Muscle of back (tissue), 13 donors: Measurements from ENCODE around the gene RPL5. TPM values are rescaled to one million over a fixed set of nuclear protein-coding genes. Genes with fewer than 3 reads are reported as not detected.
A peak's percentile ranks its signal among the peaks of the same experiment; 100 is the strongest.
"Not testable (repeated sequence)": the region's sequence is repeated elsewhere in the genome, so short reads cannot be mapped to it uniquely, and the experiment has no call there.

Source experiments
- DNase-seq, 3 donors: peaks; one replicate each; pipeline versions ENCODE4 v3.0.0 to v3.0.0-alpha.2; 2013
- long read RNA-seq, 9 donors: transcript quantifications; one replicate each; lab custom pipeline, GENCODE V29; 2026
- polyA plus RNA-seq, 10 donors: library from polyadenylated mRNA; unstranded; fragments of 120-200 nt; gene quantifications; one replicate each; pipeline ENCODE4 v1.2.1, GENCODE V29; 2013; ENCODE audit not compliant: insufficient read length in 10 of 10

The RPL5 gene
- 1,000 to 10,000 TPM; 2,157 to 3,057 (median 2,691) TPM for polyA plus RNA-seq
- long read RNA-seq, donor 1, transcript RPL5-212 (4 exons, 733 nt): minor isoform, 16 of 1,868 reads
- long read RNA-seq, donor 1, transcript RPL5-205 (3 exons, 1,210 nt): minor isoform, 83 of 1,868 reads
- long read RNA-seq, donor 1, transcript RPL5-207 (2 exons, 271 nt): minor isoform, 29 of 1,868 reads
- long read RNA-seq, donor 1, transcript RPL5-208 (8 exons, 1,085 nt): major isoform, 1,019 of 1,868 reads
- long read RNA-seq, donor 1, partial matches to known transcripts: 657 of 1,868 reads
- long read RNA-seq, donor 1, other reads (novel, unspliced or antisense): 52 of 1,868 reads
- long read RNA-seq, donor 2, transcript RPL5-205 (3 exons, 1,210 nt): minor isoform, 91 of 1,695 reads
- long read RNA-seq, donor 2, transcript RPL5-207 (2 exons, 271 nt): minor isoform, 38 of 1,695 reads
- long read RNA-seq, donor 2, transcript RPL5-212 (4 exons, 733 nt): minor isoform, 9 of 1,695 reads
- long read RNA-seq, donor 2, transcript RPL5-208 (8 exons, 1,085 nt): major isoform, 709 of 1,695 reads
- long read RNA-seq, donor 2, partial matches to known transcripts: 797 of 1,695 reads
- long read RNA-seq, donor 2, other reads (novel, unspliced or antisense): 41 of 1,695 reads
- long read RNA-seq, donor 3, partial matches to known transcripts: 0 of 1 reads
- long read RNA-seq, donor 3, other reads (novel, unspliced or antisense): 0 of 1 reads
- long read RNA-seq, donor 4, transcript RPL5-212 (4 exons, 733 nt): minor isoform, 14 of 1,071 reads
- long read RNA-seq, donor 4, transcript RPL5-205 (3 exons, 1,210 nt): minor isoform, 63 of 1,071 reads
- long read RNA-seq, donor 4, transcript RPL5-208 (8 exons, 1,085 nt): major isoform, 635 of 1,071 reads
- long read RNA-seq, donor 4, transcript RPL5-207 (2 exons, 271 nt): minor isoform, 34 of 1,071 reads
- long read RNA-seq, donor 4, partial matches to known transcripts: 296 of 1,071 reads
- long read RNA-seq, donor 4, other reads (novel, unspliced or antisense): 21 of 1,071 reads
- long read RNA-seq, donor 5, transcript RPL5-207 (2 exons, 271 nt): minor isoform, 67 of 1,950 reads
- long read RNA-seq, donor 5, transcript RPL5-212 (4 exons, 733 nt): minor isoform, 15 of 1,950 reads
- long read RNA-seq, donor 5, transcript RPL5-205 (3 exons, 1,210 nt): minor isoform, 119 of 1,950 reads
- long read RNA-seq, donor 5, transcript RPL5-208 (8 exons, 1,085 nt): major isoform, 893 of 1,950 reads
- long read RNA-seq, donor 5, partial matches to known transcripts: 800 of 1,950 reads
- long read RNA-seq, donor 5, other reads (novel, unspliced or antisense): 40 of 1,950 reads
- long read RNA-seq, donor 6, transcript RPL5-212 (4 exons, 733 nt): minor isoform, 10 of 1,851 reads
- long read RNA-seq, donor 6, transcript RPL5-205 (3 exons, 1,210 nt): minor isoform, 138 of 1,851 reads
- long read RNA-seq, donor 6, transcript RPL5-207 (2 exons, 271 nt): minor isoform, 46 of 1,851 reads
- long read RNA-seq, donor 6, transcript RPL5-208 (8 exons, 1,085 nt): major isoform, 1,074 of 1,851 reads
- long read RNA-seq, donor 6, partial matches to known transcripts: 537 of 1,851 reads
- long read RNA-seq, donor 6, other reads (novel, unspliced or antisense): 39 of 1,851 reads
- long read RNA-seq, donor 7, transcript RPL5-205 (3 exons, 1,210 nt): minor isoform, 45 of 1,026 reads
- long read RNA-seq, donor 7, transcript RPL5-212 (4 exons, 733 nt): minor isoform, 9 of 1,026 reads
- long read RNA-seq, donor 7, transcript RPL5-207 (2 exons, 271 nt): minor isoform, 42 of 1,026 reads
- long read RNA-seq, donor 7, transcript RPL5-208 (8 exons, 1,085 nt): major isoform, 637 of 1,026 reads
- long read RNA-seq, donor 7, partial matches to known transcripts: 272 of 1,026 reads
- long read RNA-seq, donor 7, other reads (novel, unspliced or antisense): 19 of 1,026 reads
- long read RNA-seq, donor 8, transcript RPL5-212 (4 exons, 733 nt): minor isoform, 15 of 1,323 reads
- long read RNA-seq, donor 8, transcript RPL5-205 (3 exons, 1,210 nt): minor isoform, 100 of 1,323 reads
- long read RNA-seq, donor 8, transcript RPL5-207 (2 exons, 271 nt): minor isoform, 48 of 1,323 reads
- long read RNA-seq, donor 8, transcript RPL5-208 (8 exons, 1,085 nt): major isoform, 689 of 1,323 reads
- long read RNA-seq, donor 8, partial matches to known transcripts: 439 of 1,323 reads
- long read RNA-seq, donor 8, other reads (novel, unspliced or antisense): 25 of 1,323 reads
- long read RNA-seq, donor 9, transcript RPL5-208 (8 exons, 1,085 nt): major isoform, 113 of 225 reads
- long read RNA-seq, donor 9, transcript RPL5-207 (2 exons, 271 nt): minor isoform, 9 of 225 reads
- long read RNA-seq, donor 9, transcript RPL5-205 (3 exons, 1,210 nt): minor isoform, 12 of 225 reads
- long read RNA-seq, donor 9, partial matches to known transcripts: 89 of 225 reads
- long read RNA-seq, donor 9, other reads (novel, unspliced or antisense): 0 of 225 reads

DNA sequence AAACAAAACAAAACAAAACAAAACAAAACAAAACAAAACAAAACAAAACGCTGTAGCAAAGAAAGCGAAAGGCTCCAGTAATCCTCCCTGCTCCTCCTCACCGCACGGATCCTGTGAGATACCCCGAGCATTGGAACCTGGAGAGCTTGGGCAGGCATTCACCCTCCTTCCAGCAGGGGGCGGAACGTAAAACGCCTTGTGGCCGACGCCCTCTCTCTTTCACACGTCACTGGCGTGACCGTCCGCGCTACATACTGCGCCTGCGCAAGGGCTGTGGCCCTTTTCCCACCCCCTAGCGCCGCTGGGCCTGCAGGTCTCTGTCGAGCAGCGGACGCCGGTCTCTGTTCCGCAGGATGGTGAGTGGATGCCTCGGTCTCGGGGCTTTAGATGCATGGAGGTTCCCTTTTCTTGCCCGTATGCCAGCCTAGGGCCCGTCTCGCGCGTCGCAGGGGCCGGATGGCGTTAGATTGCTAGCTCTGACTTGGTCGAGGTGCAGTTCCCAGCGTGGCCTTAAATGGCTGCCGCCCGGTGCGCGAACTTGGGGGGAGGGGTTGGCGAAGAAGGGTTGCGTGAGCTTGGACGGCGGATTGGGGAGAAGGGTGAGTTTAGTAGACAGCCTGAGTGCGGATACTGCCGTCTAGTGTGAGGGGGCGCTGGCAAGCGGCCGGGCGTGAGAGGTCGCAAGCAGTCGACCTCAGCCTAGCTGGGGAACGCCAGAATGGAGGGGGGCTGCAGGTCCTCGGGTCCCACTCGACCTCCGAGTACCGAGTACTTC is at the start of gene RPL5:
Gene RPL5 (plus strand): TSS at position 279 of the 775 bp plus-strand sequence. CDS start 75 bp downstream, at position 354.
- DNase-seq: peak; percentile 98 to 100 (median 99)

DNA sequence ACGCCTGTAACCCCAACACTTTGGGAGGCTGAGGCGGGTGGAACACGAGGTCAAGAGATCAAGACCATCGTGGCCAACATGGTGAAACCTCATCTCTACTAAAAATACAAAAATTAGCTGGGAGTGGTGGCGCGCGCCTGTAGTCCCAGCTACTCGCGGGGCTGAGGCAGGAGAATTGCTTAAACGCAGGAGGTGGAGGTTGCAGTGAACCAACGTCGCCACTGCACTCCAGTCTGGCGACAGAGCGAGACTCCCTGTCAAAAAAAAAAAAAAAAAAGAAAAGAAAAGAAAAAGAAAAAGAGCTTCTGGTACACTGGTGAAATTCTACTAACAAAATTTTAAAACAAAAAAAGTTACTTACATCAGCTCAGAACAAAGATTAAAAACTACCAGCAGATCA is 48.3 kb upstream of the RPL5 start:
- DNase-seq: not testable (repeated sequence)

DNA sequence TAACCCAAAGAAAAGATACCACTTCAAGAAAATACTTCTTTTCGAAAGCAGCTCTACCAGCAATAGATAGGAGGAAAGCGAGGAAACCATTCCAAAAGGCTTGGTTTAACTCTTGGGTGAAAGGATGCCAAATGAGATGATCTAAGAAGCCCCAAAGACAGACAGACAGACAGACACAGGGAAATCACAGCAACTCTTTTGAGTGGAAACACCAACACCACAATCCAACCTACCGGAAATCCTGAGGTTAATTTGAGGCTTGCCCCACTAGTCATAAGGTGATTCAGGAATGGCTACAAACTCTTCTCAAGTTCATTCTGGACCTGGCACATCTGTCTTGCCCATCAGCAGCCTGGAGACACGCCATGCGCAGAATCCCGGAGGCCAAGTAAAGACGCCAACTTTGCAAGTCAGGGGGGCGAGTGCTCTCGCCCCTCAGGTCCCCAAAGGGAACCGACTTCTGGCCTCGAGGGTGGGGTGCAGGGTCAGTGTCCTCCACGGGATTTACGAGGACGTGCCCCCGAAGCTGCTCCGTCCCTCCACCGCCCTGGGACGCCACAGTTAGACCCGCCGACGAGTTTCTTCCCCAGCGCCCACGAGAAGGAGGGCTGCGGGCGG is 47.7 kb upstream of the RPL5 start:
- peak; percentile 37 to 85 (median 63) for DNase-seq

DNA sequence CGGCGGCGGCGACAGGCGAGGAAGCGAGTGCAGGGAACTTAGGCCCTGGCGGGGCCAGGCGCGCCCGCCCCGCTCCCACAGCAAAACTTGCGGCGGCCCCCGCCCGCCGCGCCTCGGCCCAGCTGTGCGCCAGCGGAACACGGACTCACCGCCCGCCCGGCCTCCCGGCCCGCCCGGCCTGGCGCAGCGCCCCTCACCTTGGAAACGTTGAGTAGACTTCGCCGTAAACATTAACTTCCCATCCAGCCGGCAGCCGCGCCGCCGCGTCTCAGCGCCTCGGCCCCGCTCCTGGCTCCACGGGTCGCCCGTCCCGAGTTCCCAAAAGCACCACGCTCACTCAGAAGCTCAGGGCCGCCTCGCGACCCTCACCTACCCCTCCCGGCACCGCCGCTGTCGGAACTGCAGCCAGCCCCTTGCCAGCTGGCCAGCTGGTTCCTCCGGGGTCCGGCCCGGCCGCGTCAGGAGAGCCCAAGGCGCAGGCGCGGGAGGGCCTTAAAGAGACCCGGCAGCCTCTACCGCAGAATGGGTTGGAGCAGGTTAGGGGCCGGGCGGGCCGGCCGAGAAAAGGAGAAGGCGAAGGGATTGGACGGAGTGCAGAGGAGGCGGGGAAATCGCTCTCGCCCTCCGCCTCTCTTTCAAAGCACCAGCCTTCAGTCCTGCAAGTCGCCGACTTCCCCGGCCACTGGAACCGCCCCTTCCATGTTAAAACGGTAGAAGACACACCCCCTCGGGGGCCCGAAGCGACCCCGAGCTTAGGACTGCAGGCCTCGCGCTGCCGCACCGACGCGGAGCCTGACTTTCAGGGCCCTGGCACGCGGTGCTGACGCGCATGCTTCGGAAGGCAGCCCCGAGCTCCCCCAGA is 47.0 kb upstream of the RPL5 start, which contains the start of gene EVI5:
Gene EVI5 (minus strand): TSS at position 470 of the 862 bp plus-strand sequence. CDS start 48,562 bp downstream, outside the sequence.
- peak; percentile 97 to 99 (median 97) for DNase-seq

DNA sequence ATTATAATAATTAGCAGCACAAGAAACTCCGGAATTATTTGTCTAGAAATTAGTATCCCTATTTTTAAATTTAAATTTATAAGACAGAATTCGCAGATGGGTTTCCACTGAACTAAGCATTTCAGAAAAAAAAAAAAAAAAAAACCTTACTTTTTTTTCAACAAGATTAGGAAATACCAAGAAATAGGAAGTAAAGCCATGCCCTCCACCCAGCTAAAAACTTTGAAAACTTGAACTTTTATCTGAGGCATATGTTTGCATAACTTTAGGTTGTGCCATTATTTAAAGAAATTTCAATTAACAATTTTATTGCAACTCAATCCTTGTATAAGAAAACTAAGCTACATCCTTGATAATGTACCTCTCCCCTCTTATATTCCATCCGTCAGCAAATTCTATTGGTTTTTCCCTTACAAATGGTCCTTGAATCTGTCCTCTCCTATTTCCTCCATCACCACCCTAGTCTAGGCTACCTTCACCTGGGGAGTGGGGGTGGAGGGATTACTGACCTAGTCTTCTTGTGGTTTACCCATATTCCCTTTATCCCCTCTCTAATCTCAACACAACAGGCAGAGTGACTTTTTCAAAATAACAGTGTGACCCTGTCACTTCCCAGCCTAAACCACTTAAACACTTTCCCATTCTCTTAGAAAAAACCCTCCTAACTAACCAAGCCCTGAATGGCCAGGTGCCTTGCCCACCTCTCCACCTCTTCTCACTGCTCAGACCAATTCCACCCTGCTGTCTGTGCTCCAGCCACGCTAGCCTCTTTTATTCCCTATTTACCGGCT is 45.5 kb upstream of the RPL5 start:
- DNase-seq: peak in 1 of 3 donors; percentile 5

DNA sequence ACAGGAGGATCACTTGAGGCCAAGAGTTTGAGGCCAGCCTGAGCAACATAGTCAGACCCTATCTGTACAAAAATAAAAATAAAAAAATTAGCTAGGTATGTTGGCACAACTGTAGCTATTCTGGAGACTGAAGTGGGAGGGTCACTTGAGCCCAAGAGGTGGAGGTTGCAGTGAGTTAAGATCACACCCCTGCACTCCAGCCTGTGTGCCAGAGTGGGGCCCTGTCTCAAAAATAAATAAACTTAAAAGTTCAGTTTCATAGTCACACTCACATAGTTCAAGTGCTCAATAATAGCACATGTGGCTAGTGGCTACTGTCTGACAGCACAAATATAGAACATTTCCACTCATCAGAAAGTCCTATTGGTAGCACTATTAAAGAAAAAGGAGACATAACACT is 41.8 kb upstream of the RPL5 start:
- no peak for DNase-seq

DNA sequence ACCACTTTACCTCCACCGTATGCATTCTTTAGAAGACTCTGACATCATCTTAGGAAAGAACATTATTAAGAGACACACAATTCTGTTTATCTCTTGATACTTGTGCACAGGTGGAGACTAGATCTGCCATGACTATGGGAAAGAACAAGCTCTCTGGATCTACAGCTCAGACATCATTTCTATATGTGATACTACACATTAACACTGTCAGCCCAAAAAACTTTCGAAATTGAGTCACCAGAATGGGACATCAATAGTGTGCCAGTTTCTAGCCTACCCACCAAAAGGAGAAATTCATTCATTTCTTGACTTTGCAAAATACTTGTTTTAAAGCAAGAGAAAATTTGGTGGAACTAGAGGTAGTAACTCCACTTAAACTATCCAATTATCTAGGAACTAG is 41.0 kb upstream of the RPL5 start:
- DNase-seq: no peak

DNA sequence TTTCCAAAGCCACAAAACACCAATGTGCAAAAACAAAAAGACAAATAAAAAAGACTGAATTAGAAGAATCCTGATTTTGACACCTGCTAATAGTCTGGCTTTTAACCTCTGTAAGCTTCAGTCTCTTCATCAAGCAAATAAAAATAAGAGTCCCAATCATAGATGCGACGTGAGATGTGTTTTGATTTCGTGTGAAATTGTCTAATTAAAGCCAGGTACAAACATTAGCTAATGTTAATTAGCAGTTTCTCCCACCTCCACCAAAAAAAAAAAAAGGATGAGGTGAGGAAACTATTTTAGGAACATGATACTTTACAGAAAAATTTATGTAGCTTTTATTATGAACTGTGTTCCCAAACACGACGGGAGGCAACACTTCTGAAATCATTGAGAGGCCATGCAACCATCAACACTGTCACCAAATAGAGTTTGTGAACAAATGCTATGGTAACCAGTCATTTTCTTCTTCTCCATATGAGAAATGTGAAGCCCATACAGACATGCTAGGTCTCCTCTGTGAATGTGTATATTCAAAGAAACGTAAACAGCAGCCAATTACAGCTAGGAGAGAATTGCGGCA is 40.3 kb upstream of the RPL5 start:
- DNase-seq: no peak

DNA sequence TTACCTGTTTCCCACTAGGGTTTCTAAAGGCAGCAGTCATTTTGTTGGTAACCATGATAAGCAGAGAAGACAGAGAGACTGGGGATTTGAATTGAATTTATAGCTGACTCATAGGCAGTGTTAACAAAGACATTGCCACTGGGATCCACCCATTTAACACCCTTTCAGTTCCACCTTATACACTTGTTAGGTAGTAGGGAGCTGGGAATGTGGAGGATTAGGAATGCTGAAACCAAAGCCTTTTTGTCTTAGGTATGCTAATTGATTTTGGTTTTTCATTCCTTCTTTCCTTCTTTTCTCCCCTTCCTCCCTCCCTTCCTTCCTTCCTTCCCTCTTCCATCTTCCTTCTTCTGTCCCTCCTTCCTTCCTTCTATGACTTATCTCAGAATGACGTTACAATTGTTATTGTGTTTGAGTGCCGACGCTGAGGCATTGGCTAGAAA is 39.5 kb upstream of the RPL5 start:
- no peak for DNase-seq

DNA sequence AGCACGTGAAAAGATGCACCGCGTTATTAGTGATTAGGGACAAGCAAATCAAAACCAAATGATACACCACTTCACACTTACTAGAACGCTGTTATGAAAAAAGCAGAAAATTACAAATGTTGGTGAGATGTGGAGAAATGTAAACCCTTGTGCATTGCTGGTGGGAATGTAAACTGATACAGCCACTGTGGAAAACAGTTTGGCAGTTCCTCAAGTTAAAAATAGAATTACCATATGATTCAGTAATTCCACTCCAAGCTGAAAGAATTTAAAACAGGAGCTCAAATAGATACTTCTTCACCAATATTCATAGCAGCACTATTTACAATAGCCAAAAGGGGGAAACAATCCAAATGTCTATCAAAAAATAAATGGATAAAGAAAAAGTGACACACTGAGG is 36.7 kb upstream of the RPL5 start:
- DNase-seq: peak; percentile 10 to 38 (median 27)

DNA sequence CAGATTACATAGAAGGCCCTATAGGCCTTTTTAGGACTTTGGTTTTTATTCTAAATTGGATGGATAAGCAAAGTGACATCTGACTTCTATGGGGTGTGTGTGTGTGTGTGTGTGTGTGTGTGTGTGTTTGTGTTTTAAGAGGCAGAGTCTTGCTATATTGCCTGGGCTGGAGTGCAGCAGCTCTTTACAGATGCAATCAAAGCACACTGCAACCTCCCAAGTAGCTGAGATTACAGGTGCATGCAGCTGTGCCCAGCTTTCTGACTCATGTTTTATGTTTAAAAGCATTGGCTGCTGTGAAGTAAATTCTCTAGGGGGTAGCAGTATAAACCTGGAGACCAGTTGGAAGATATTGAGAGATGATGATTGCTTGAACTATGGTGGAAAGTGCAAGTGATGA is 34.5 kb upstream of the RPL5 start:
- no peak for DNase-seq

DNA sequence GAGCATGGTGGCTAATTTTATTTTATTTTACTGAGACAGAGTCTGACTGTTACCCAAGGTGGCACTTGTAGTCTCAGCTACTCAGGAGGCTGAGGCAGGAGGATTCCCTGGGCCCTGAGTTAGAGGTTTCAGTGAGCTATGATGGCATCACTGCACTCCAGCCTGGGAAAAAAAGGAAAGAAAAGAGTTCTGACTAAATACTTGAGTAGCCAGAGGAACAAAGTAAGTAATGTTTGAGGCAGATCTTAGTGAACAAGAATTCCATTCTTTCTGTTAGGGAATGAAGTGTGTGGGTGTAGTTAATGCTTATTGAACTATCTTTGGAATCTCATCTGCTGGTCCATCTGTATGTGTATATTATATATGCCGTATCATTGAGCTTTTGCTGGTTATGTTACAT is 33.9 kb upstream of the RPL5 start:
- no peak for DNase-seq

DNA sequence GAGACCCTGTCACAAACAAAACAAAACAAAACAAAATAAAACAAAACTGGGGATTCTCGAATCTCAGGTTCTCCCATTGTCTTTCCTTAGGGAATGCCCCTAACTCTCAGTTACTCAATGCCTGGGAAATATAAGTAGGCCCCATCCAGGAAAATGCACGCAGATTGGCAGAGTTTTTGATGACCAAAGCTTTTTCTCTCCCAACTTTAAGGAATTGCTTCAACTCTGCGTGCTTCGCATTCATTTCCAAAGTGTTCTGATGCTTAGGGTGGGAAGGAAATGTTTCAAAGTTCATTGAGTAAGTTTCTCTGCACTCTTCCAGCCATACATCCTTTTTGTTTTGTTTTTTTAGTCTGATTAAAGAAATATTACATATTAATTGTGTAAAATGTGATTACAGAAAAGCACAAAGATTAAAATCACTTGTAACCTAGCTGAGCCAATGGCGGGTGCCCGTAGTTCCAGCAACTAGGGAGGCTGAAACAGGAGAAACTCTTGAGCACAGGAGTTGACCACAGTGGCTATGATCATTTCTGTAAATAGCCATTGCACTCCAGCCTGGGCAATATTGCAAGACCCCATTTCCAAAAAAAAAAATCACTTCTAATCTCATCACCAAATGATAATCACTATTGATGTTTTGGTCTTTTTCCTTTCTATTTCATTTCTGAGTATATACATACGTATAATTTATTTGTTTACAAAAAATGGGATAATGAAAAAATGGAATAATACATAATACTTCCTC is 28.5 kb upstream of the RPL5 start:
- DNase-seq: peak in 1 of 3 donors; percentile 21

DNA sequence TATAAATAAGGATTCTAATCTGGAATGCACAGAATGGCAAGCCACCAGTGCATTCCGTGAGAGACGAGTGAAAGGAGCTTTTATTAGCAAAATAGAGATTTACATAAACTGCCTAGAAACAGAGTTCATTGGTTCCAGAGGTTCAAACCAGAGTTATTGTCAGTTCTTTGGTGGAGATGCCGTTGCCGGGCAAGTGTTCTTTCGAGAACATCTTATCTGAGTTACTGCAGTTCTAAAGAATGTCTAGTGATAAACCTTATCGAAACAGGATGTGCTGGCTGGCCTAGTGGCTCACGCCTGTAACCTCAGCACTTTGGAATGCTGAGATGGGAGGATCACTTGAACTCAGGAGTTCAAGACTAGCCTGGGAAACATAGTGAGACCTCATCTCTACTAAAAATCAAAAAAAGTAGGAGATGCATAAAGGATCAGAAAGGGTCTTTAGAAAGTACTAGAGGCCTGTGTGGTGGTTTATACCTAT is 27.1 kb upstream of the RPL5 start:
- DNase-seq: peak; percentile 23 to 65 (median 62)
